Body of pancreas (tissue), 4 donors: ENCODE data around the gene ADGRB2.

Source experiments
- CTCF ChIP-seq, 7 experiments: fragments of 450-650 bp in 4 of 7; fragments of 200-600 bp in 3 of 7; sonication (generic) in 3 of 7; IDR thresholded peaks; one replicate each; pipeline ENCODE4 v1.5.1; 2016 to 2019; ENCODE audit warnings: antibody characterized with exemption in 7 of 7
- POLR2A ChIP-seq, 3 donors: fragments of 450-650 bp; IDR thresholded peaks; one replicate each; pipeline ENCODE4 v1.6.1; 2016; ENCODE audit warnings: antibody characterized with exemption in 3 of 3, mild to moderate bottlenecking in 2 of 3

- TF ChIP-seq CTCF (IDR thresholded peaks at IDR 0.05) (no peak), POLR2A (IDR thresholded peaks at IDR 0.05) (no peak)
Measured at GRCh38 chr1:31781756-31782371, 17.7 kb upstream of the ADGRB2 start.
